Fibroblast of lung (primary cell): ENCODE measurements around the gene PLAAT4.

Source experiments
- CTCF ChIP-seq, 2 donors: IDR thresholded peaks in 1 of 2; conservative IDR thresholded peaks in 1 of 2; 1 replicate in 1 of 2; 2 replicates in 1 of 2; pipeline ENCODE4 v1.5.1; 2011 to 2012; ENCODE audit warnings: low read length in 2 of 2, control low read depth in 1 of 2, inconsistent platforms in 1 of 2, low read depth in 1 of 2, mild to moderate bottlenecking in 1 of 2
- EZH2 ChIP-seq: IDR thresholded peaks from 2 replicates; pipeline ENCODE4 v1.5.1; 2012; ENCODE audit warnings: low read length, control low read depth, mild to moderate bottlenecking; ENCODE audit errors: missing control alignments

GRCh38 chr11:63558459-63559157 is 22.0 kb downstream of the PLAAT4 start:
- TF ChIP-seq CTCF (conservative IDR thresholded peaks at IDR 0.05 in 1 of 2, IDR thresholded peaks at IDR 0.05 in 1 of 2; ENCODE audit: low read depth in 1 of 2, low read length in 2 of 2) = no peak
- no peak for TF ChIP-seq EZH2
